Measurements from ENCODE around the gene MYOM1. TPM values are rescaled to one million over a fixed set of nuclear protein-coding genes. Genes with fewer than 3 reads are reported as not detected.

Gene MYOM1
- total RNA-seq, 4 donors from 2014 or later = 1.3 to 29.7 (median 3.1) TPM

- Histone ChIP-seq H3K36me3 (no peaks in the 10 kb centered on the region), H3K9me3 (no peaks in the 10 kb centered on the region), H3K27ac (no peak overlapping the region), H3K27me3 (no peaks in the 10 kb centered on the region), H3K4me1 (no peaks in the 10 kb centered on the region), H3K4me3 (no peak overlapping the region)
- DNase-seq = no peak
- TF ChIP-seq CTCF (IDR thresholded peaks at IDR 0.05) (no peak), POLR2A (IDR thresholded peaks at IDR 0.05) (no peak)
Measured at GRCh38 chr18:3172097-3172496, 47.7 kb downstream of the MYOM1 start.

DNA sequence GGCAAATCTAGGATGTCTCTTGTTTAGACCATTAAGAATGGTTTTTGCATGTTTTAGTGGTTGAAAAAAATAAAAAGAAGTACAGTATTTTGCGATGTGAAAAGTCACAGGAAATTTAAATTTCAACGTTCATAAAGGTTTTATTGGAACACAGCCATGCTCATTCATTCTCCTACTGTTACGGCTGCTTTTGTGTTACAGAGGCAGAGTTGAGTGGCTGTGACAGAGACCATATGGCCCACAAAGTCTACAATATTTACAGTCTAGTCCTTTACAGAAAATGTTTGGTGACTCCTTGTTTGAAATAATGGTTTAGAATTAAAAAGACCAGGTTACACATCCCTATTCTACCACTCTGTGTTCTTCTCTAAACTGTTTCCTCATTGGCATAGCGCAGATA, 48.1 kb downstream of the MYOM1 start:
- no peak overlapping the region for H3K27ac ChIP-seq
- H3K4me1 ChIP-seq = no peaks in the 10 kb centered on the region
- H3K36me3 ChIP-seq = no peaks in the 10 kb centered on the region
- TF ChIP-seq CTCF (IDR thresholded peaks at IDR 0.05) (no peak), POLR2A (IDR thresholded peaks at IDR 0.05) (no peak)
- H3K4me3 ChIP-seq = no peak overlapping the region
- H3K9me3 ChIP-seq = no peaks in the 10 kb centered on the region
- no peak for DNase-seq
- H3K27me3 ChIP-seq = no peaks in the 10 kb centered on the region

- H3K4me3 ChIP-seq = no peak overlapping the region
- H3K27ac ChIP-seq = no peak overlapping the region
- H3K36me3 ChIP-seq = no peaks in the 10 kb centered on the region
- no peaks in the 10 kb centered on the region for H3K27me3 ChIP-seq
- no peaks in the 10 kb centered on the region for H3K4me1 ChIP-seq
- no peak for DNase-seq
- H3K9me3 ChIP-seq = no peaks in the 10 kb centered on the region
- TF ChIP-seq CTCF (IDR thresholded peaks at IDR 0.05) (no peak), POLR2A (IDR thresholded peaks at IDR 0.05) (no peak)
Measured at GRCh38 chr18:3170441-3171161, 49.2 kb downstream of the MYOM1 start.

DNA sequence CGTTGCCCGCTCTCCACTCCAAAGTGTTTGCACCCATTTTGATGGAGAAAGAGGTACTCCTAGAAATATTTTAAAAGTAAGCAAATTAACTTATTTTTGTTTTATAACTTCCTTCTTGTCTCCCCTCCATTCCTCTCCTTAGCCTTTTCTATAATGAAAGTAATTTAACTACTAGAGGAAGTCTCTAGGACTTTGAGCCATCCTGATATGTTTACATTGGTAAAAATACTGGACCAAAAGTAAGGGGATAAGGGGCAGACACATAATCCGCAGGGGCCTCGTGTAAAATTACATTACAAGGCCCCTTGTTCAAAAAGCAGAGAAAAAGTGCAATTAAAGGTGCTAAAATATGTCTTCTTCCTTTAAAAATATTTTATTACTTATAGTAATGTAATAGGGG, 55.4 kb downstream of the MYOM1 start:
- Histone ChIP-seq H3K4me1 (no peaks in the 10 kb centered on the region), H3K36me3 (no peaks in the 10 kb centered on the region), H3K9me3 (no peaks in the 10 kb centered on the region), H3K27ac (no peak overlapping the region), H3K27me3 (no peaks in the 10 kb centered on the region), H3K4me3 (no peak overlapping the region)
- no peak for DNase-seq
- TF ChIP-seq POLR2A (IDR thresholded peaks at IDR 0.05) (no peak), CTCF (IDR thresholded peaks at IDR 0.05) (no peak)

DNA sequence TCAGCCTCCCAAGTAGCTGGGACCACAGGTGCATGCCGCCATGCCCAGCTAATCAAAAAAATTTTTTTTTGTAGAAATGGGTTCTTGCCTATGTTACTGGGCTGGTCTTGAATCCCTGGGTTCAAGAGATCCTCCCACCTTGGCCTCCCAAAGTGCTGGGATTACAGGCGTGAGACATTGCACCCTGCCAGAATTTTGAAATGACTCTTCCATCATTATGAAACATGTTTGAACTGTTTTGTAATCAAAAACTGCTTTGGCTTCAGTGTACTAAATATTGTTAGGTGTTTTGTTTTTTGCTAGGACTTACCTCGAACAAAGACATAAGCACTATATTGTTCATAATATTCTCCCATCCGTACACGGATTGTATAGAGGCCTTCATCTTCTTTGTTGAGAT, 55.8 kb downstream of the MYOM1 start:
- H3K27me3 ChIP-seq = no peaks in the 10 kb centered on the region
- H3K4me1 ChIP-seq = no peaks in the 10 kb centered on the region
- H3K36me3 ChIP-seq = no peaks in the 10 kb centered on the region
- DNase-seq = no peak
- TF ChIP-seq CTCF (IDR thresholded peaks at IDR 0.05) (no peak), POLR2A (IDR thresholded peaks at IDR 0.05) (no peak)
- no peak overlapping the region for H3K27ac ChIP-seq
- no peaks in the 10 kb centered on the region for H3K9me3 ChIP-seq
- H3K4me3 ChIP-seq = no peak overlapping the region

Measured in Peyer's patch (tissue), 4 donors.